ENCODE measurements around the gene SMCHD1.
"Not testable (repeated sequence)": the region's sequence is repeated elsewhere in the genome, so short reads cannot be mapped to it uniquely, and the experiment has no call there.

Gene SMCHD1

DNA sequence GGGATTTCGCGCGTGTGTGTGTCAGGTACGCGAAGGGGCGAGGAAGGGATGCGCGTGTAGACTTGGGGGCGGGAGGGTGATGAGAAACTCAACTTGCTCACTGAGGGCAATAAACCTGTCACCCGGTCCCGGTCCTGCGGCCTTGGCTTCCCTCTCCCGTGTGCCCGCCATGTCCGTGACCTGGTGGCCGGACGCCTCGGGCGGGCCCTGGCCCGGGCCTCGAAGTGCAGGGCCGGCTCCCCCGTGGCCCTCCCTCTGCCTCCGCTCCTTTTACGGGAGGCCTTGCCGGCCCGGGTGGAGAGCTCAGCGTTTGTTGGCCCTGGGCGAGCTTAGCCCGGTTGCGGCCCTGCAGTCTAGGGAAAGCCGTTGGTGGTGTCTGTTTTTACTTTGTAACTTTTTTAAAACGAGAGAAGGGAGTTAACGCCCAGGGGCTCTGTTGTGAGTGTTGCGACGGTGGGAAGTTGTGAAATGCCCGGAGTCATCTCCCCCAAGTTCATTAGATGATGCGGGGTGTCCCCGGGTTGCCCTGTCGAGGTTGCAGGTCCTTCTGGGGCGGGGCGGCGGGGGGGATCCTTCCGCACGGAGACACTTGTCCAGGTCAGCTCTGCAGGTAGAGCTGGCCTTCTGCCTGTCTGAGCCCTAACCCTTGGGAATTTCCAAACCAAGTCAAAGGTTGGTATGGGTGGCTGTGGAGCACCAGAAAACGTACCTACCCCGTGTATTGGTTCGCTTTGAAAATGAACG is 883 bp downstream of the SMCHD1 start:
- Histone ChIP-seq H2BK12ac (ENCODE audit: low read length) (no peak overlapping the region), H3K14ac (ENCODE audit: low read length) (peak overlapping the region; percentile 68), H4K91ac (ENCODE audit: low read depth, low read length) (peak overlapping the region; percentile 89), H3K18ac (ENCODE audit: low read length) (peak overlapping the region; percentile 60), H3K4ac (ENCODE audit: low read depth, low read length) (peak overlapping the region; percentile 78), H3K4me3 (ENCODE audit: low read depth, low read length) (peak overlapping the region; percentile 99), H2BK120ac (ENCODE audit: insufficient read depth, low read length, poor library complexity) (peak overlapping the region; percentile 39), H4K8ac (ENCODE audit: low read depth, low read length) (peak overlapping the region; percentile 64), H3K4me2 (ENCODE audit: low read length) (peak overlapping the region; percentile 68), H2AK5ac (ENCODE audit: low read length) (no peak overlapping the region), H3K79me1 (ENCODE audit: low read length) (peaks cover 16% of the 10 kb centered on the region), H3K23ac (ENCODE audit: low read length) (no peak overlapping the region), H3K9ac (ENCODE audit: low read length) (peak overlapping the region; percentile 62), H3K79me2 (ENCODE audit: control insufficient read depth, insufficient read depth, low read length, poor library complexity) (peaks cover 25% of the 10 kb centered on the region), H3K27ac (ENCODE audit: low read depth, low read length) (peak overlapping the region; percentile 92), H2BK5ac (ENCODE audit: low read depth, low read length, poor library complexity) (peak overlapping the region; percentile 17), H3K36me3 (ENCODE audit: control insufficient read depth in 1 of 2, insufficient read depth in 2 of 2, low read length in 2 of 2) (peaks cover 0 to 4% of the 10 kb centered on the region in 2 experiments), H3K27me3 (ENCODE audit: insufficient read depth, low read length) (no peaks in the 10 kb centered on the region), H3K9me3 (ENCODE audit: insufficient read depth, low read depth, low read length) (no peaks in the 10 kb centered on the region), H2AFZ (ENCODE audit: insufficient read depth, low read length, poor library complexity) (peak overlapping the region; percentile 42), H3K4me1 (ENCODE audit: control insufficient read depth in 1 of 2, insufficient read depth in 2 of 2, low read length in 2 of 2) (peaks cover 2% of the 10 kb centered on the region in 2 experiments), H4K12ac (ENCODE audit: low read depth, low read length) (peak overlapping the region; percentile 24)
- no CpG with 5 or more reads among the region's 49 CpGs for WGBS (ENCODE audit: extremely low coverage, insufficient coverage, insufficient read length)
- DNase-seq: peak; percentile 36 to 61

GRCh38 chr18:2656981-2657512 is 1.5 kb downstream of the SMCHD1 start:
- no peak overlapping the region for H4K12ac ChIP-seq (ENCODE audit: low read depth, low read length)
- no peak overlapping the region for H4K8ac ChIP-seq (ENCODE audit: low read depth, low read length)
- H2AK5ac ChIP-seq (ENCODE audit: low read length): no peak overlapping the region
- peak overlapping the region; percentile 62 for H3K9ac ChIP-seq (ENCODE audit: low read length)
- H3K27me3 ChIP-seq (ENCODE audit: insufficient read depth, low read length): no peaks in the 10 kb centered on the region
- H3K4me3 ChIP-seq (ENCODE audit: low read depth, low read length): peak overlapping the region; percentile 99
- no peak overlapping the region for H2AFZ ChIP-seq (ENCODE audit: insufficient read depth, low read length, poor library complexity)
- H3K4me1 ChIP-seq (ENCODE audit: control insufficient read depth in 1 of 2, insufficient read depth in 2 of 2, low read length in 2 of 2): peaks cover 2% of the 10 kb centered on the region in 2 experiments
- peaks cover 25% of the 10 kb centered on the region for H3K79me2 ChIP-seq (ENCODE audit: control insufficient read depth, insufficient read depth, low read length, poor library complexity)
- H3K4me2 ChIP-seq (ENCODE audit: low read length): peak overlapping the region; percentile 68
- no peak overlapping the region for H3K23ac ChIP-seq (ENCODE audit: low read length)
- H3K27ac ChIP-seq (ENCODE audit: low read depth, low read length): no peak overlapping the region
- no CpG with 5 or more reads among the region's 12 CpGs for WGBS (ENCODE audit: extremely low coverage, insufficient coverage, insufficient read length)
- no peak overlapping the region for H3K14ac ChIP-seq (ENCODE audit: low read length)
- DNase-seq: no peak
- no peak overlapping the region for H2BK120ac ChIP-seq (ENCODE audit: insufficient read depth, low read length, poor library complexity)
- no peak overlapping the region for H3K18ac ChIP-seq (ENCODE audit: low read length)
- H2BK5ac ChIP-seq (ENCODE audit: low read depth, low read length, poor library complexity): no peak overlapping the region
- peak overlapping the region; percentile 78 for H3K4ac ChIP-seq (ENCODE audit: low read depth, low read length)
- no peak overlapping the region for H2BK12ac ChIP-seq (ENCODE audit: low read length)
- peaks cover 0 to 4% of the 10 kb centered on the region in 2 experiments for H3K36me3 ChIP-seq (ENCODE audit: control insufficient read depth in 1 of 2, insufficient read depth in 2 of 2, low read length in 2 of 2)
- H4K91ac ChIP-seq (ENCODE audit: low read depth, low read length): no peak overlapping the region
- H3K9me3 ChIP-seq (ENCODE audit: insufficient read depth, low read depth, low read length): no peaks in the 10 kb centered on the region
- H3K79me1 ChIP-seq (ENCODE audit: low read length): peaks cover 16% of the 10 kb centered on the region

- Histone ChIP-seq H4K91ac (ENCODE audit: low read depth, low read length) (no peak overlapping the region), H3K27me3 (ENCODE audit: insufficient read depth, low read length) (no peaks in the 10 kb centered on the region), H3K9me3 (ENCODE audit: insufficient read depth, low read depth, low read length) (no peaks in the 10 kb centered on the region), H4K12ac (ENCODE audit: low read depth, low read length) (no peak overlapping the region), H3K23ac (ENCODE audit: low read length) (no peak overlapping the region), H3K4ac (ENCODE audit: low read depth, low read length) (peak overlapping the region; percentile 96), H2BK120ac (ENCODE audit: insufficient read depth, low read length, poor library complexity) (no peak overlapping the region), H2AFZ (ENCODE audit: insufficient read depth, low read length, poor library complexity) (no peak overlapping the region), H2BK12ac (ENCODE audit: low read length) (no peak overlapping the region), H4K8ac (ENCODE audit: low read depth, low read length) (no peak overlapping the region), H3K18ac (ENCODE audit: low read length) (no peak overlapping the region), H3K4me3 (ENCODE audit: low read depth, low read length) (no peak overlapping the region), H3K79me1 (ENCODE audit: low read length) (peaks cover 16% of the 10 kb centered on the region), H3K4me2 (ENCODE audit: low read length) (peak overlapping the region; percentile 30), H3K9ac (ENCODE audit: low read length) (no peak overlapping the region), H2AK5ac (ENCODE audit: low read length) (no peak overlapping the region), H3K36me3 (ENCODE audit: control insufficient read depth in 1 of 2, insufficient read depth in 2 of 2, low read length in 2 of 2) (peaks cover 0 to 4% of the 10 kb centered on the region in 2 experiments), H2BK5ac (ENCODE audit: low read depth, low read length, poor library complexity) (no peak overlapping the region), H3K79me2 (ENCODE audit: control insufficient read depth, insufficient read depth, low read length, poor library complexity) (peaks cover 25% of the 10 kb centered on the region), H3K14ac (ENCODE audit: low read length) (no peak overlapping the region), H3K27ac (ENCODE audit: low read depth, low read length) (no peak overlapping the region), H3K4me1 (ENCODE audit: control insufficient read depth in 1 of 2, insufficient read depth in 2 of 2, low read length in 2 of 2) (peaks cover 2% of the 10 kb centered on the region in 2 experiments)
- no CpG with 5 or more reads among the region's 12 CpGs for WGBS (ENCODE audit: extremely low coverage, insufficient coverage, insufficient read length)
- peak in 1 of 2 donors; percentile 38 for DNase-seq
Observed at GRCh38 chr18:2657788-2658458, 2.4 kb downstream of the SMCHD1 start.

DNA sequence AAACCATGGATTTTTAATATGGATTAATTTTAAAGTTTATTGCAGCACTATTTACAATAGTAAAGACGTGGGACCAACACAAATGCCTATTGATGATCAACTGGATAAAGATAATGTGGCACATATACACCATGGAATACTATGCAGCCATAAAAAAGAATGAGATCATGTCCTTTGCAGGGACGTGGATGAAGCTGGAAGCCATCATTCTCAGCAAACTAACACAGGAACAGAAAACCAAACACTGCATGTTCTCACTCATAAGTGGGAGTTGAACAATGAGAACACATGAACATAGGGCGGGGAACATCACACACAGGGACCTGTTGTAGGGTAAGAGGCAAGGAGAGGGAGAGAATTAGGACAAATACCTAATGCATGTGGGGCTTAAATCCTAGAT is 5.3 kb downstream of the SMCHD1 start:
- H3K4me2 ChIP-seq (ENCODE audit: low read length); H3K4me3 ChIP-seq (ENCODE audit: low read depth, low read length); H3K79me1 ChIP-seq (ENCODE audit: low read length); H3K14ac ChIP-seq (ENCODE audit: low read length); H4K12ac ChIP-seq (ENCODE audit: low read depth, low read length); H2BK12ac ChIP-seq (ENCODE audit: low read length); H3K4ac ChIP-seq (ENCODE audit: low read depth, low read length); H2AK5ac ChIP-seq (ENCODE audit: low read length); H4K91ac ChIP-seq (ENCODE audit: low read depth, low read length); DNase-seq; H2BK120ac ChIP-seq (ENCODE audit: insufficient read depth, low read length, poor library complexity); H4K8ac ChIP-seq (ENCODE audit: low read depth, low read length); H3K36me3 ChIP-seq (ENCODE audit: control insufficient read depth in 1 of 2, insufficient read depth in 2 of 2, low read length in 2 of 2); H2AFZ ChIP-seq (ENCODE audit: insufficient read depth, low read length, poor library complexity); H3K27ac ChIP-seq (ENCODE audit: low read depth, low read length); H3K23ac ChIP-seq (ENCODE audit: low read length); H3K18ac ChIP-seq (ENCODE audit: low read length); H3K4me1 ChIP-seq (ENCODE audit: control insufficient read depth in 1 of 2, insufficient read depth in 2 of 2, low read length in 2 of 2); H3K9ac ChIP-seq (ENCODE audit: low read length); H2BK5ac ChIP-seq (ENCODE audit: low read depth, low read length, poor library complexity); H3K9me3 ChIP-seq (ENCODE audit: insufficient read depth, low read depth, low read length); H3K27me3 ChIP-seq (ENCODE audit: insufficient read depth, low read length): not testable (repeated sequence)
- H3K79me2 ChIP-seq (ENCODE audit: control insufficient read depth, insufficient read depth, low read length, poor library complexity): peaks cover 17% of the 10 kb centered on the region
- WGBS (ENCODE audit: extremely low coverage, insufficient coverage, insufficient read length): no CpG with 5 or more reads among the region's 3 CpGs

All from trophoblast cell (in vitro differentiated cells and primary cell).